GM10266 (cell line): Measurements from ENCODE around the gene BMERB1.

Source experiments
- DNase-seq: peaks from one replicate; pipeline ENCODE4 v3.0.0; 2012; ENCODE audit errors: extremely low spot score
- CTCF ChIP-seq: IDR thresholded peaks from 2 replicates; pipeline ENCODE4 v1.5.1; 2012; ENCODE audit warnings: mild to moderate bottlenecking, low read depth; ENCODE audit not compliant: control insufficient read depth, insufficient read depth; ENCODE audit errors: missing control alignments

BMERB1 gene

GRCh38 chr16:15576960-15577958 is 142.9 kb downstream of the BMERB1 start:
- DNase-seq = no peak

GRCh38 chr16:15578824-15579223 is 144.4 kb downstream of the BMERB1 start:
- no peak for TF ChIP-seq CTCF
- DNase-seq = no peak

More at GRCh38 chr16:15576960-15577958, 142.9 kb downstream of the BMERB1 start:
- TF ChIP-seq CTCF = no peak

GRCh38 chr16:15581127-15581815 is 146.9 kb downstream of the BMERB1 start:
- no peak for DNase-seq
- no peak for TF ChIP-seq CTCF

GRCh38 chr16:15583526-15583925 is 149.1 kb downstream of the BMERB1 start:
- DNase-seq = no peak
- no peak for TF ChIP-seq CTCF

- no peak for TF ChIP-seq CTCF
- no peak for DNase-seq
Observed at GRCh38 chr16:15585956-15586355, 151.6 kb downstream of the BMERB1 start.

GRCh38 chr16:15586716-15587115 is 152.3 kb downstream of the BMERB1 start:
- no peak for TF ChIP-seq CTCF
- DNase-seq = no peak
